Hepatocyte (in vitro differentiated cells): Measurements from ENCODE around the gene DES. TPM values are rescaled to one million over a fixed set of nuclear protein-coding genes. Genes with fewer than 3 reads are reported as not detected.

Source experiments
- DNase-seq: peaks from one replicate; pipeline ENCODE4 v3.0.0-alpha.2; 2016; ENCODE audit warnings: low spot score
- H2AFZ ChIP-seq: fragments of 200-600 bp; sonication (generic); 2 replicates; pipeline ENCODE4 v1.6.0; 2016; ENCODE audit warnings: antibody characterized with exemption, mild to moderate bottlenecking
- H3K27ac ChIP-seq: fragments of 200-600 bp; sonication (generic); 2 replicates; pipeline ENCODE4 v1.5.1; 2016; ENCODE audit warnings: mild to moderate bottlenecking
- H3K27me3 ChIP-seq: fragments of 200-600 bp; sonication (generic); 2 replicates; pipeline ENCODE4 v1.6.1; 2016
- H3K36me3 ChIP-seq: fragments of 200-600 bp; sonication (generic); replicated peaks from 2 replicates; pipeline ENCODE4 v1.5.1; 2016; ENCODE audit warnings: low read depth; ENCODE audit not compliant: insufficient read depth
- H3K4me1 ChIP-seq: fragments of 200-600 bp; sonication (generic); 2 replicates; pipeline ENCODE4 v1.5.1; 2016; ENCODE audit warnings: mild to moderate bottlenecking, moderate library complexity; ENCODE audit not compliant: insufficient read depth
- H3K4me2 ChIP-seq: fragments of 200-600 bp; sonication (generic); 2 replicates; pipeline ENCODE4 v1.6.0; 2016
- H3K4me3 ChIP-seq: fragments of 200-600 bp; sonication (generic); 2 replicates; pipeline ENCODE4 v1.5.1; 2016; ENCODE audit warnings: mild to moderate bottlenecking
- H3K79me2 ChIP-seq: fragments of 200-600 bp; sonication (generic); 2 replicates; pipeline ENCODE4 v1.6.0; 2017; ENCODE audit warnings: mild to moderate bottlenecking
- H3K9me2 ChIP-seq: fragments of 200-600 bp; sonication (generic); replicated peaks from 2 replicates; pipeline ENCODE4 v1.6.0; 2017; ENCODE audit warnings: mild to moderate bottlenecking; ENCODE audit not compliant: insufficient read depth
- H3K9me3 ChIP-seq: fragments of 200-600 bp; sonication (generic); 2 replicates; pipeline ENCODE4 v1.5.1; 2016; ENCODE audit warnings: low read depth, mild to moderate bottlenecking
- H4K20me1 ChIP-seq: fragments of 200-600 bp; sonication (generic); 2 replicates; pipeline ENCODE4 v1.6.0; 2016; ENCODE audit warnings: mild to moderate bottlenecking; ENCODE audit not compliant: insufficient read depth, poor library complexity, severe bottlenecking
- CTCF ChIP-seq: fragments of 200-600 bp; sonication (generic); IDR thresholded peaks from 2 replicates; pipeline ENCODE4 v1.5.1; 2016; ENCODE audit warnings: antibody characterized with exemption, mild to moderate bottlenecking; ENCODE audit not compliant: poor library complexity
- EZH2 ChIP-seq: fragments of 200-600 bp; sonication (generic); IDR thresholded peaks from 2 replicates; pipeline ENCODE4 v1.6.1; 2016; ENCODE audit warnings: antibody characterized with exemption, mild to moderate bottlenecking, borderline replicate concordance
- EZH2phosphoT487 ChIP-seq: fragments of 200-600 bp; sonication (generic); IDR thresholded peaks from one replicate; pipeline ENCODE4 v1.6.1; 2018; ENCODE audit warnings: antibody characterized with exemption, mild to moderate bottlenecking, low read depth, moderate library complexity; ENCODE audit not compliant: unreplicated experiment, severe bottlenecking
- WGBS: methylation state at CpG from one replicate; pipeline ENCODE4 v1.1.6; 2016; ENCODE audit warnings: low lambda C conversion rate; ENCODE audit errors: missing lambda C conversion rate; 5-methylcytosine and 5-hydroxymethylcytosine counted together
- polyA plus RNA-seq: library from polyadenylated mRNA; unstranded; fragments of >200 nt; fragmentation: Nextera tagmentation; extraction: Ambion mirVana; gene quantifications from 2 replicates; pipeline ENCODE4 v1.2.1, GENCODE V29; 2016
- total RNA-seq: library from RNA; depleted of rRNA; stranded (reverse); fragments of >200 nt; gene quantifications from 2 replicates; pipeline ENCODE4 v1.2.3, GENCODE V29; 2014

DES gene
- total and polyA plus RNA-seq, 2 experiments from 2014 or later, result 60.9 to 103 TPM

GRCh38 chr2:219404291-219404910 is 13.8 kb upstream of the DES start:
- Histone ChIP-seq H3K27me3 (no peaks in the 10 kb centered on the region), H3K4me3 (no peak overlapping the region), H3K36me3 (no peaks in the 10 kb centered on the region), H3K27ac (no peak overlapping the region), H4K20me1 (no peaks in the 10 kb centered on the region), H2AFZ (no peak overlapping the region), H3K9me2 (no peaks in the 10 kb centered on the region), H3K9me3 (no peaks in the 10 kb centered on the region), H3K79me2 (no peaks in the 10 kb centered on the region), H3K4me2 (no peak overlapping the region), H3K4me1 (peaks cover 42% of the 10 kb centered on the region)
- TF ChIP-seq EZH2, result no peak
- no peak for TF ChIP-seq CTCF
- TF ChIP-seq EZH2phosphoT487, result no peak
- WGBS, result 78% methylated on average over 10 of the region's 10 CpGs
- no peak for DNase-seq

- no peak overlapping the region for H3K27ac ChIP-seq
- peaks cover 36% of the 10 kb centered on the region for H3K4me1 ChIP-seq
- no peak overlapping the region for H3K4me3 ChIP-seq
- H3K9me2 ChIP-seq, result no peaks in the 10 kb centered on the region
- no peak overlapping the region for H2AFZ ChIP-seq
- 71% methylated on average over 7 of the region's 7 CpGs for WGBS
- no peak for TF ChIP-seq EZH2phosphoT487
- H3K9me3 ChIP-seq, result no peaks in the 10 kb centered on the region
- DNase-seq, result no peak
- H3K79me2 ChIP-seq, result no peaks in the 10 kb centered on the region
- H3K27me3 ChIP-seq, result no peaks in the 10 kb centered on the region
- H3K36me3 ChIP-seq, result no peaks in the 10 kb centered on the region
- H3K4me2 ChIP-seq, result no peak overlapping the region
- no peaks in the 10 kb centered on the region for H4K20me1 ChIP-seq
These were observed 13.2 kb upstream of the DES start for GRCh38 chr2:219404954-219405353.

- Histone ChIP-seq H3K27me3 (no peaks in the 10 kb centered on the region), H3K9me3 (no peaks in the 10 kb centered on the region), H3K4me1 (peaks cover 32% of the 10 kb centered on the region), H3K4me3 (no peak overlapping the region), H3K36me3 (no peaks in the 10 kb centered on the region), H3K27ac (no peak overlapping the region), H3K4me2 (no peak overlapping the region), H3K9me2 (no peaks in the 10 kb centered on the region), H3K79me2 (no peaks in the 10 kb centered on the region), H2AFZ (no peak overlapping the region), H4K20me1 (no peaks in the 10 kb centered on the region)
- 73% methylated on average over 7 of the region's 9 CpGs for WGBS
- TF ChIP-seq EZH2phosphoT487, result no peak
- TF ChIP-seq CTCF, result peak; percentile 20
- DNase-seq, result no peak
These were observed 12.7 kb upstream of the DES start for GRCh38 chr2:219405451-219405850.

- Histone ChIP-seq H3K36me3 (no peaks in the 10 kb centered on the region), H3K27me3 (no peaks in the 10 kb centered on the region), H3K4me3 (no peak overlapping the region), H3K4me2 (no peak overlapping the region), H3K9me3 (no peaks in the 10 kb centered on the region), H4K20me1 (no peaks in the 10 kb centered on the region), H3K4me1 (peaks cover 24% of the 10 kb centered on the region), H3K9me2 (no peaks in the 10 kb centered on the region), H2AFZ (no peak overlapping the region), H3K27ac (peak overlapping the region; percentile 79), H3K79me2 (no peaks in the 10 kb centered on the region)
- DNase-seq, result no peak
- WGBS, result 86% methylated on average over 7 of the region's 7 CpGs
- TF ChIP-seq EZH2phosphoT487 (no peak), CTCF (no peak), EZH2 (no peak)
These were observed 12.0 kb upstream of the DES start for GRCh38 chr2:219405958-219406860.
